IgD-negative memory B cell (primary cell): ENCODE measurements around the gene FAM118A. TPM values are rescaled to one million over a fixed set of nuclear protein-coding genes. Genes with fewer than 3 reads are reported as not detected.
"Not testable (repeated sequence)": the region's sequence is repeated elsewhere in the genome, so short reads cannot be mapped to it uniquely, and the experiment has no call there.

ENCODE experiments used
- H3K27ac Mint-ChIP-seq, 3 donors: one replicate each; pipeline ENCODE4 v1.8.0; 2020 to 2022; ENCODE audit warnings: mild to moderate bottlenecking in 3 of 3, mixed read lengths in 3 of 3, moderate library complexity in 1 of 3
- H3K27me3 Mint-ChIP-seq: one replicate; pipeline ENCODE4 v1.8.0; 2021; ENCODE audit warnings: mixed read lengths
- H3K36me3 Mint-ChIP-seq: one replicate; pipeline ENCODE4 v1.8.0; 2020; ENCODE audit warnings: mild to moderate bottlenecking, mixed read lengths
- H3K4me1 Mint-ChIP-seq, 3 donors: one replicate each; pipeline ENCODE4 v1.8.0; 2020 to 2022; ENCODE audit warnings: mixed read lengths in 3 of 3, mild to moderate bottlenecking in 1 of 3
- H3K4me3 Mint-ChIP-seq, 4 donors: one replicate each; pipeline ENCODE4 v1.8.0; 2020 to 2022; ENCODE audit warnings: mild to moderate bottlenecking in 4 of 4, mixed read lengths in 4 of 4, moderate library complexity in 3 of 4
- H3K9me3 Mint-ChIP-seq, 3 donors: one replicate each; pipeline ENCODE4 v1.8.0; 2020 to 2021; ENCODE audit warnings: mixed read lengths in 3 of 3, mild to moderate bottlenecking in 1 of 3
- polyA plus RNA-seq: library from polyadenylated mRNA; unstranded; fragments of 300-500 nt; fragmentation: Illumina TruSeq; gene quantifications from one replicate; pipeline ENCODE4 v1.2.3, GENCODE V29; 2021

FAM118A gene
- polyA plus RNA-seq, 1 donor from 2014 or later, result 24.0 TPM

GRCh38 chr22:45323695-45324094, 14.0 kb downstream of the FAM118A start:
- Mint-ChIP-seq H3K27me3 (no peaks in the 10 kb centered on the region), H3K9me3 (no peaks in the 10 kb centered on the region), H3K27ac (no peak overlapping the region), H3K36me3 (peaks cover 2% of the 10 kb centered on the region), H3K4me1 (peaks cover 8 to 18% (median 11%) of the 10 kb centered on the region in 3 donors), H3K4me3 (no peak overlapping the region)

- Mint-ChIP-seq H3K27ac (no peak overlapping the region), H3K9me3 (no peaks in the 10 kb centered on the region), H3K4me3 (no peak overlapping the region), H3K36me3 (peaks cover 2% of the 10 kb centered on the region), H3K4me1 (peaks cover 2 to 14% (median 11%) of the 10 kb centered on the region in 3 donors), H3K27me3 (no peaks in the 10 kb centered on the region)
These were observed 14.6 kb downstream of the FAM118A start for GRCh38 chr22:45324311-45324711.

DNA sequence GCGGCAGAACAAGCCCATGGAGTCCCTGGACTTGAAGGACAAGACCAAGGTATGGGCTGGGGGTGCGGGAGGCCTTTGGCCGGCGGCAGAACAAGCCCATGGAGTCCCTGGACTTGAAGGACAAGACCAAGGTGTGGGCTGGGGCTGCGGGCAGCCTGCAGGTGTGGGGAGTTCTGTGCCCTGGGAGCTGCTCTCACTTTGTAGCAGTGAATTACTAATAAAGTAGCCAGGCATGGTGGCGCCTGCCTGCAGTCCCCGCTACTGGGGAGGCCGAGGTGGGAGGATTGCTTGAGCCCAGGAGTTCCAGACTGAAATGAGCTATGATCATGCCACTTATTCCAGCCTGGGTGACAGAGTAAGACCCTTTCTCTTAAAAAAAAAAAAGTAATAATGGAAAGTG, 18.5 kb downstream of the FAM118A start:
- H3K4me3 Mint-ChIP-seq, H3K27ac Mint-ChIP-seq, H3K9me3 Mint-ChIP-seq, H3K36me3 Mint-ChIP-seq, H3K4me1 Mint-ChIP-seq, H3K27me3 Mint-ChIP-seq: not testable (repeated sequence)

GRCh38 chr22:45328822-45329529, 19.2 kb downstream of the FAM118A start:
- peaks cover 2% of the 10 kb centered on the region for H3K36me3 Mint-ChIP-seq
- H3K9me3 Mint-ChIP-seq, result no peaks in the 10 kb centered on the region
- peak overlapping the region in 1 of 3 donors; percentile 39 for H3K27ac Mint-ChIP-seq
- H3K27me3 Mint-ChIP-seq, result no peaks in the 10 kb centered on the region
- H3K4me1 Mint-ChIP-seq, result peaks cover 0 to 3% (median 0%) of the 10 kb centered on the region in 3 donors
- no peak overlapping the region for H3K4me3 Mint-ChIP-seq

- H3K27me3 Mint-ChIP-seq, result no peaks in the 10 kb centered on the region
- peak overlapping the region in 1 of 4 donors; percentile 37 for H3K4me3 Mint-ChIP-seq
- no peaks in the 10 kb centered on the region for H3K36me3 Mint-ChIP-seq
- no peak overlapping the region for H3K27ac Mint-ChIP-seq
- no peaks in the 10 kb centered on the region for H3K9me3 Mint-ChIP-seq
- H3K4me1 Mint-ChIP-seq, result peaks cover 0 to 1% (median 0%) of the 10 kb centered on the region in 3 donors
These were observed 19.8 kb downstream of the FAM118A start for GRCh38 chr22:45329530-45329936.

GRCh38 chr22:45330548-45330947, 20.8 kb downstream of the FAM118A start:
- no peaks in the 10 kb centered on the region for H3K36me3 Mint-ChIP-seq
- H3K4me3 Mint-ChIP-seq, result no peak overlapping the region
- H3K27ac Mint-ChIP-seq, result no peak overlapping the region
- H3K9me3 Mint-ChIP-seq, result no peaks in the 10 kb centered on the region
- H3K4me1 Mint-ChIP-seq, result no peaks in the 10 kb centered on the region
- no peaks in the 10 kb centered on the region for H3K27me3 Mint-ChIP-seq

- no peak overlapping the region for H3K4me3 Mint-ChIP-seq
- peaks cover 3% of the 10 kb centered on the region for H3K36me3 Mint-ChIP-seq
- no peaks in the 10 kb centered on the region for H3K4me1 Mint-ChIP-seq
- H3K27me3 Mint-ChIP-seq, result no peaks in the 10 kb centered on the region
- H3K27ac Mint-ChIP-seq, result no peak overlapping the region
- H3K9me3 Mint-ChIP-seq, result no peaks in the 10 kb centered on the region
These were observed 21.8 kb downstream of the FAM118A start for GRCh38 chr22:45331486-45331885.

- no peak overlapping the region for H3K4me3 Mint-ChIP-seq
- H3K9me3 Mint-ChIP-seq, result no peaks in the 10 kb centered on the region
- no peaks in the 10 kb centered on the region for H3K4me1 Mint-ChIP-seq
- no peaks in the 10 kb centered on the region for H3K27me3 Mint-ChIP-seq
- H3K36me3 Mint-ChIP-seq, result peaks cover 3% of the 10 kb centered on the region
- H3K27ac Mint-ChIP-seq, result no peak overlapping the region
These were observed 22.3 kb downstream of the FAM118A start for GRCh38 chr22:45332001-45332400.

GRCh38 chr22:45334068-45334467, 24.3 kb downstream of the FAM118A start:
- Mint-ChIP-seq H3K36me3 (peaks cover 5% of the 10 kb centered on the region), H3K4me1 (no peaks in the 10 kb centered on the region), H3K9me3 (no peaks in the 10 kb centered on the region), H3K4me3 (no peak overlapping the region), H3K27ac (peak overlapping the region in 1 of 3 donors; percentile 39), H3K27me3 (no peaks in the 10 kb centered on the region)

- H3K27ac Mint-ChIP-seq, result peak overlapping the region in 1 of 3 donors; percentile 39
- no peaks in the 10 kb centered on the region for H3K4me1 Mint-ChIP-seq
- H3K36me3 Mint-ChIP-seq, result peaks cover 5% of the 10 kb centered on the region
- no peaks in the 10 kb centered on the region for H3K9me3 Mint-ChIP-seq
- no peak overlapping the region for H3K4me3 Mint-ChIP-seq
- H3K27me3 Mint-ChIP-seq, result no peaks in the 10 kb centered on the region
These were observed 24.8 kb downstream of the FAM118A start for GRCh38 chr22:45334528-45334927.

- H3K4me1 Mint-ChIP-seq, result no peaks in the 10 kb centered on the region
- no peaks in the 10 kb centered on the region for H3K9me3 Mint-ChIP-seq
- no peak overlapping the region for H3K4me3 Mint-ChIP-seq
- H3K27me3 Mint-ChIP-seq, result no peaks in the 10 kb centered on the region
- no peak overlapping the region for H3K27ac Mint-ChIP-seq
- peaks cover 8% of the 10 kb centered on the region for H3K36me3 Mint-ChIP-seq
These were observed 25.5 kb downstream of the FAM118A start for GRCh38 chr22:45335021-45335818.

- H3K27me3 Mint-ChIP-seq, result no peaks in the 10 kb centered on the region
- peaks cover 8% of the 10 kb centered on the region for H3K36me3 Mint-ChIP-seq
- H3K27ac Mint-ChIP-seq, result no peak overlapping the region
- H3K4me1 Mint-ChIP-seq, result no peaks in the 10 kb centered on the region
- no peak overlapping the region for H3K4me3 Mint-ChIP-seq
- no peaks in the 10 kb centered on the region for H3K9me3 Mint-ChIP-seq
These were observed 26.3 kb downstream of the FAM118A start for GRCh38 chr22:45335854-45336522.

- H3K4me1 Mint-ChIP-seq, result no peaks in the 10 kb centered on the region
- peak overlapping the region in 1 of 4 donors; percentile 4 for H3K4me3 Mint-ChIP-seq
- H3K36me3 Mint-ChIP-seq, result peaks cover 8% of the 10 kb centered on the region
- no peaks in the 10 kb centered on the region for H3K27me3 Mint-ChIP-seq
- H3K9me3 Mint-ChIP-seq, result no peaks in the 10 kb centered on the region
- H3K27ac Mint-ChIP-seq, result no peak overlapping the region
These were observed 27.3 kb downstream of the FAM118A start for GRCh38 chr22:45336971-45337431.

GRCh38 chr22:45337536-45337935, 27.8 kb downstream of the FAM118A start:
- no peaks in the 10 kb centered on the region for H3K27me3 Mint-ChIP-seq
- no peak overlapping the region for H3K27ac Mint-ChIP-seq
- no peak overlapping the region for H3K4me3 Mint-ChIP-seq
- H3K9me3 Mint-ChIP-seq, result no peaks in the 10 kb centered on the region
- H3K4me1 Mint-ChIP-seq, result no peaks in the 10 kb centered on the region
- H3K36me3 Mint-ChIP-seq, result peaks cover 8% of the 10 kb centered on the region

DNA sequence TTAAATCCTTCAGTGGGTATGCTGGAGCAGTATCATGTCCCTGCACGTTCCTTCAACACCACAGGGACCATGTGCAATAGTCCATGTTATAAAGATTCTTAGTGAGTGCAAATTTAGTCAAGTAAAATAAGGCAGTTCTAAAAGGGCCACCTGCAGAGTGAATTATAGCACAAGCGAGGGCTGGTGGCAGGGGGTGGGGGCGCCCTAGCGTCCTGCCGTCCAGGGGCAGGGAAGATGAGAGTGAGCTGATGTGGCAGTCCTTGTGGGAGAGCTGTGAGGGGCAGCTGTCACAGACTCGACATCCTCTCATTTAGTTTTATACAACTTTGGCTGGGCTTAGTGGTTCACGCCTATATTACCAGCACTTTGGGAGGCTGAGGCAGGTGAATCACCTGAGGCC, 29.1 kb downstream of the FAM118A start:
- Mint-ChIP-seq H3K9me3 (no peaks in the 10 kb centered on the region), H3K4me1 (no peaks in the 10 kb centered on the region), H3K27me3 (no peaks in the 10 kb centered on the region), H3K27ac (peak overlapping the region in 1 of 3 donors; percentile 43), H3K36me3 (peaks cover 9% of the 10 kb centered on the region), H3K4me3 (no peak overlapping the region)
